A673 (cell line): ENCODE data around the gene CLEC10A.

Source experiments
- CTCF ChIP-seq: fragments of 300-800, 200-600 bp; sonication (generic); conservative IDR thresholded peaks from 2 replicates; pipeline ENCODE4 v1.5.1; 2017; ENCODE audit warnings: low read depth, mild to moderate bottlenecking, antibody characterized with exemption, low read length, moderate library complexity, mixed read lengths
- EZH2 ChIP-seq: fragments of 200-600 bp; sonication (generic); IDR thresholded peaks from 2 replicates; pipeline ENCODE4 v1.6.1; 2017; ENCODE audit warnings: borderline replicate concordance, low read depth, mild to moderate bottlenecking, mixed read lengths, antibody characterized with exemption, low read length; ENCODE audit not compliant: poor library complexity, severe bottlenecking

GRCh38 chr17:7084088-7084487 lies 4.0 kb upstream of the CLEC10A start:
- TF ChIP-seq CTCF (no peak), EZH2 (no peak)
